ENCODE measurements around the gene DEPDC1B. TPM values are rescaled to one million over a fixed set of nuclear protein-coding genes. Genes with fewer than 3 reads are reported as not detected.

Gene DEPDC1B
- total RNA-seq, 1 experiment from 2014 or later = 34.9 TPM

DNA sequence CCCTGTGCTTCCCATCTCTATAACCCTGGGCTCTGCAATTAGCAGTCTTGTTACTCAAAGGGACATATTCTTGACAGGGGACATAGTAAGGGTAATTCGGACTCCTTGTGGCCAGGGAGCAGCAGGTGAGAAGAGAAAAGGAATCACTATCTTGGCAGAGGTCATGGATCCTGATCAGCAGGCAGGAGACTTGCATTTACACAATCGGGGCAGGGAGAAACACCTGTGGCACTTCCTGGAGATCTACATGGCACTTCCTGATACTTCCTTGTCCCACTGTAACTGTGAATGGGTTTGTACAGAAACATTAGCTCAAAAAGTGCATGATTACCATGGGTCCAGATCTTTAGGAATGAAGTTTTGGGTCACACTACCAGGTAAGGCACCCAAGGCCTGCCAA, 29.2 kb downstream of the DEPDC1B start:
- Histone ChIP-seq H3K27me3 (replicated peaks; ENCODE audit: insufficient read depth, low read depth, low read length, poor library complexity) (no peaks in the 10 kb centered on the region), H3K27ac (ENCODE audit: low read depth, low read length, poor library complexity, severe bottlenecking) (no peak overlapping the region), H3K4me1 (ENCODE audit: insufficient read depth, low read length, poor library complexity, severe bottlenecking) (peaks cover 13% of the 10 kb centered on the region), H3K4me3 (ENCODE audit: low read depth, low read length, poor library complexity, severe bottlenecking) (no peak overlapping the region), H3K9me3 (ENCODE audit: low read depth, low read length, poor library complexity, severe bottlenecking) (no peaks in the 10 kb centered on the region), H3K36me3 (ENCODE audit: insufficient read depth, low read length, poor library complexity, severe bottlenecking) (no peaks in the 10 kb centered on the region)
- POLR2A ChIA-PET (ENCODE audit: low non-redundant PET) = no interaction called here
- TF ChIP-seq, protein P1, sequence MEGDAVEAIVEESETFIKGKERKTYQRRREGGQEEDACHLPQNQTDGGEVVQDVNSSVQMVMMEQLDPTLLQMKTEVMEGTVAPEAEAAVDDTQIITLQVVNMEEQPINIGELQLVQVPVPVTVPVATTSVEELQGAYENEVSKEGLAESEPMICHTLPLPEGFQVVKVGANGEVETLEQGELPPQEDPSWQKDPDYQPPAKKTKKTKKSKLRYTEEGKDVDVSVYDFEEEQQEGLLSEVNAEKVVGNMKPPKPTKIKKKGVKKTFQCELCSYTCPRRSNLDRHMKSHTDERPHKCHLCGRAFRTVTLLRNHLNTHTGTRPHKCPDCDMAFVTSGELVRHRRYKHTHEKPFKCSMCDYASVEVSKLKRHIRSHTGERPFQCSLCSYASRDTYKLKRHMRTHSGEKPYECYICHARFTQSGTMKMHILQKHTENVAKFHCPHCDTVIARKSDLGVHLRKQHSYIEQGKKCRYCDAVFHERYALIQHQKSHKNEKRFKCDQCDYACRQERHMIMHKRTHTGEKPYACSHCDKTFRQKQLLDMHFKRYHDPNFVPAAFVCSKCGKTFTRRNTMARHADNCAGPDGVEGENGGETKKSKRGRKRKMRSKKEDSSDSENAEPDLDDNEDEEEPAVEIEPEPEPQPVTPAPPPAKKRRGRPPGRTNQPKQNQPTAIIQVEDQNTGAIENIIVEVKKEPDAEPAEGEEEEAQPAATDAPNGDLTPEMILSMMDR (conservative IDR thresholded peaks at IDR 0.05; ENCODE audit: low read depth, low read length) = no peak
- no peak for TF ChIP-seq EZH2 (IDR thresholded peaks at IDR 0.05; ENCODE audit: borderline replicate concordance, low read depth, low read length, poor library complexity, severe bottlenecking)
- intact Hi-C loops (cut with micrococcal nuclease; ENCODE audit: unreplicated experiment) = loop anchor here (10.0 kb wide), 1 partner anchor 1264 kb away; no protein-coding TSS in a partner anchor
- BruUV-seq (replicated peaks) = no TSS peak
- CTCF ChIA-PET = no interaction called here
- DNase-seq (ENCODE audit: low spot score) = no peak

DNA sequence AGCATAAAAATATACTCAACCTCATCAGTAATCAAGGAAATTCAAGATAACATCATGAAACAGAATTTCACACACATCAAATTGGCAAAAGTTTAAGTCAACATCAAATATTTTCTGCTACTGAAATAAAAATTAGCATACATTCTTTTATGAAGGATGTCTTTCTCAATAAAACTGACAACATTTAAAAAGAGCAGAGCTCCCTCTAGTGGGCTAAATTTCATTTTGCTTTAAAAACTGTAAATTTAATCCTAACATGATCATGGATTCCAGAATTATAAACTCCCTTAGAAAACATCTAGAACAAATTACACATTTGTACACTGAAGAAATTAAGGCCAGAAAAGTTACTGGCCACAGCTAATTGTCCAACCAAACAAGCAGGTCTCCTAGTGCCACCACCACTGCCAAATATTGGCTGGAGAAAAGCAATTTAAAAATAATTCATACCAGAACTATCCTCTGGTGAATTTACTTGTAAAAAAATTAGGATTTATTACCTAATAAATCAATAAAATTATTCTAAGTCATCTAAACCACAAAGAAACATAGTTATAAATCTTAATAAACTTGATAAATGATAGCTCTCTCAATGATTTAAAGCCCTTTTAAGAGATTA, 31.2 kb downstream of the DEPDC1B start:
- ChIA-PET CTCF (interaction anchor here (0.7 to 1.1 kb wide), 2 partner anchors 33 to 1174 kb away, joined by 3 to 4 read pairs; no protein-coding TSS in a partner anchor), POLR2A (ENCODE audit: low non-redundant PET) (no interaction called here)
- no TSS peak for BruUV-seq (replicated peaks)
- Histone ChIP-seq H3K36me3 (ENCODE audit: insufficient read depth, low read length, poor library complexity, severe bottlenecking) (no peaks in the 10 kb centered on the region), H3K27me3 (replicated peaks; ENCODE audit: insufficient read depth, low read depth, low read length, poor library complexity) (no peaks in the 10 kb centered on the region), H3K4me1 (ENCODE audit: insufficient read depth, low read length, poor library complexity, severe bottlenecking) (peaks cover 13% of the 10 kb centered on the region), H3K4me3 (ENCODE audit: low read depth, low read length, poor library complexity, severe bottlenecking) (no peak overlapping the region), H3K27ac (ENCODE audit: low read depth, low read length, poor library complexity, severe bottlenecking) (no peak overlapping the region), H3K9me3 (ENCODE audit: low read depth, low read length, poor library complexity, severe bottlenecking) (no peaks in the 10 kb centered on the region)
- intact Hi-C loops (cut with micrococcal nuclease; ENCODE audit: unreplicated experiment) = loop anchor here (2.0 to 10.0 kb wide), 3 partner anchors 371 to 856 kb away; no protein-coding TSS in a partner anchor
- peak; percentile 65 for DNase-seq (ENCODE audit: low spot score)
- no peak for TF ChIP-seq EZH2 (IDR thresholded peaks at IDR 0.05; ENCODE audit: borderline replicate concordance, low read depth, low read length, poor library complexity, severe bottlenecking)
- TF ChIP-seq, protein P1 (conservative IDR thresholded peaks at IDR 0.05; ENCODE audit: low read depth, low read length) = peak; percentile 76

DNA sequence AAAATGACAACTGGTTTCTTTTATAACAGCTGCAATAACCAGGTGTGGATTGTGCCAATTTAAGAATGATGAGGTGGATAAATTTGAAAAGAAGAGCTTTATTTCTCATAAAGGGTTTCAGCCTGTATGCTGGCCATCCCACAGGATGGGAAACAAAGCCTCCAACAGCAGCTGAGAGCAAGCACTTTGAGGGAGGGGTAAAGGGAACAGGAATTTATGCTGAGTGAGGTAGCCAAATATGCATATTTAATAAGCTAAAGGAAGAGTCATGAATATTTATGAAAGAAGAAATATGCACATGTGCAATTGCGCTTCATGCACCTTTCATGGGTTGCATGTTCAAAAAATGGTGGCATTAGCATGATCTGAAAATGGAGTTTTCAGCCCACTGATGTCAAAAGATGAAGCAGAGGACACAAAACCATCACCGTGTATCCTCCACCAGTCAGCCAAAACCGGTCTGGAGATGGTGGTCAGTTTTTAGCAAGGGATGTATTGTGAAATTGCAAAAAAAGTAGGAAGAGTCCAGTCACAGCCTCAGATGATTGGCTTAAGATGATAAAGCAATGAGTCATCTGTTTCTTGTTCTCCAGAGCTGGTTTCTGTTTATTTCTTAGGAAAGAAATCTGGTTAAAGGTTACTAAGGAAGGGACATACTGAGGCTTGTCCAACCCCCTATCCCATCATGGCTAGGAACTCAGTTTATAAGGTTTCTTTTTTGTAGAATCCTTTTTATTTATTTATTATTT, 47.9 kb downstream of the DEPDC1B start:
- no peak overlapping the region for H3K4me3 ChIP-seq (ENCODE audit: low read depth, low read length, poor library complexity, severe bottlenecking)
- POLR2A ChIA-PET (ENCODE audit: low non-redundant PET) = interaction anchor here (0.6 kb wide), 1 partner anchor 89 kb away, joined by 3 read pairs; no protein-coding TSS in a partner anchor
- H3K27me3 ChIP-seq (replicated peaks; ENCODE audit: insufficient read depth, low read depth, low read length, poor library complexity) = no peaks in the 10 kb centered on the region
- BruUV-seq (replicated peaks) = no TSS peak
- H3K4me1 ChIP-seq (ENCODE audit: insufficient read depth, low read length, poor library complexity, severe bottlenecking) = no peaks in the 10 kb centered on the region
- H3K36me3 ChIP-seq (ENCODE audit: insufficient read depth, low read length, poor library complexity, severe bottlenecking) = no peaks in the 10 kb centered on the region
- intact Hi-C loops (cut with micrococcal nuclease; ENCODE audit: unreplicated experiment) = no loop called here
- no peak overlapping the region for H3K27ac ChIP-seq (ENCODE audit: low read depth, low read length, poor library complexity, severe bottlenecking)
- peak; percentile 17 for DNase-seq (ENCODE audit: low spot score)
- CTCF ChIA-PET = no interaction called here
- TF ChIP-seq, protein P1 (conservative IDR thresholded peaks at IDR 0.05; ENCODE audit: low read depth, low read length) = no peak
- TF ChIP-seq EZH2 (IDR thresholded peaks at IDR 0.05; ENCODE audit: borderline replicate concordance, low read depth, low read length, poor library complexity, severe bottlenecking) = no peak
- peaks cover 4% of the 10 kb centered on the region for H3K9me3 ChIP-seq (ENCODE audit: low read depth, low read length, poor library complexity, severe bottlenecking)
